MM.1S (cell line): Measurements from ENCODE around the gene PTGER2.

Experiments
- DNase-seq: peaks from one replicate; pipeline ENCODE4 v3.0.0-alpha.2; 2015
- H2AFZ ChIP-seq: fragments of 300-600 bp; sonication (generic); 2 replicates; pipeline ENCODE4 v1.6.0; 2016; ENCODE audit warnings: antibody characterized with exemption, low read length
- H3F3A ChIP-seq: fragments of 300-600 bp; sonication (generic); 2 replicates; pipeline ENCODE4 v1.6.1; 2016; ENCODE audit warnings: mild to moderate bottlenecking, antibody characterized with exemption, low read length, moderate library complexity, mixed read lengths; ENCODE audit not compliant: insufficient read depth
- H3K27ac ChIP-seq: fragments of 300-600 bp; sonication (generic); 2 replicates; pipeline ENCODE4 v1.5.1; 2016; ENCODE audit warnings: mild to moderate bottlenecking, low read length
- H3K27me3 ChIP-seq: fragments of 300-600 bp; sonication (generic); replicated peaks from 2 replicates; pipeline ENCODE4 v1.6.0; 2016; ENCODE audit warnings: low read length; ENCODE audit not compliant: insufficient read depth
- H3K36me3 ChIP-seq: fragments of 300-600 bp; sonication (generic); replicated peaks from 2 replicates; pipeline ENCODE4 v1.6.1; 2016; ENCODE audit warnings: mild to moderate bottlenecking, low read length, mixed read lengths; ENCODE audit not compliant: insufficient read depth
- H3K4me1 ChIP-seq: fragments of 300-600 bp; sonication (generic); 2 replicates; pipeline ENCODE4 v1.6.1; 2016; ENCODE audit warnings: low read length, mixed read lengths
- H3K4me2 ChIP-seq: fragments of 300-600 bp; sonication (generic); 2 replicates; pipeline ENCODE4 v1.6.0; 2016; ENCODE audit warnings: low read depth, low read length
- H3K4me3 ChIP-seq: fragments of 300-600 bp; sonication (generic); 2 replicates; pipeline ENCODE4 v1.5.1; 2016; ENCODE audit warnings: low read length, mixed read lengths
- H3K79me2 ChIP-seq: fragments of 300-600 bp; sonication (generic); 2 replicates; pipeline ENCODE4 v1.6.1; 2016; ENCODE audit warnings: mixed run types, low read length, mixed read lengths
- H3K9ac ChIP-seq: fragments of 300-600 bp; sonication (generic); 2 replicates; pipeline ENCODE4 v1.6.1; 2016; ENCODE audit warnings: low read length, mixed read lengths
- H3K9me2 ChIP-seq: fragments of 300-600 bp; sonication (generic); replicated peaks from 2 replicates; pipeline ENCODE4 v1.6.1; 2016; ENCODE audit warnings: mild to moderate bottlenecking, low read length, mixed read lengths; ENCODE audit not compliant: insufficient read depth
- H3K9me3 ChIP-seq: fragments of 300-600 bp; sonication (generic); replicated peaks from 2 replicates; pipeline ENCODE4 v1.6.1; 2016; ENCODE audit warnings: mild to moderate bottlenecking, low read length, mixed read lengths; ENCODE audit not compliant: insufficient read depth
- H4K20me1 ChIP-seq: fragments of 300-600 bp; sonication (generic); 2 replicates; pipeline ENCODE4 v1.6.1; 2016; ENCODE audit warnings: mild to moderate bottlenecking, low read length, moderate library complexity, mixed read lengths; ENCODE audit not compliant: insufficient read depth
- EZH2 ChIP-seq: fragments of 300-600 bp; sonication (generic); optimal IDR thresholded peaks from 2 replicates; pipeline ENCODE3; 2017; ENCODE audit warnings: low read depth, mild to moderate bottlenecking, antibody characterized with exemption, low read length, mixed read lengths
- EZH2phosphoT487 ChIP-seq: fragments of 300-600 bp; sonication (generic); IDR thresholded peaks from 2 replicates; pipeline ENCODE4 v1.6.1; 2018; ENCODE audit warnings: antibody characterized with exemption, low read length
- TF ChIP-seq, protein P1 (sequence below): fragments of 300-600 bp; sonication (generic); IDR thresholded peaks from 2 replicates; pipeline ENCODE4 v1.5.1; 2016; ENCODE audit warnings: antibody characterized with exemption, low read length, mixed read lengths

The PTGER2 gene

DNA sequence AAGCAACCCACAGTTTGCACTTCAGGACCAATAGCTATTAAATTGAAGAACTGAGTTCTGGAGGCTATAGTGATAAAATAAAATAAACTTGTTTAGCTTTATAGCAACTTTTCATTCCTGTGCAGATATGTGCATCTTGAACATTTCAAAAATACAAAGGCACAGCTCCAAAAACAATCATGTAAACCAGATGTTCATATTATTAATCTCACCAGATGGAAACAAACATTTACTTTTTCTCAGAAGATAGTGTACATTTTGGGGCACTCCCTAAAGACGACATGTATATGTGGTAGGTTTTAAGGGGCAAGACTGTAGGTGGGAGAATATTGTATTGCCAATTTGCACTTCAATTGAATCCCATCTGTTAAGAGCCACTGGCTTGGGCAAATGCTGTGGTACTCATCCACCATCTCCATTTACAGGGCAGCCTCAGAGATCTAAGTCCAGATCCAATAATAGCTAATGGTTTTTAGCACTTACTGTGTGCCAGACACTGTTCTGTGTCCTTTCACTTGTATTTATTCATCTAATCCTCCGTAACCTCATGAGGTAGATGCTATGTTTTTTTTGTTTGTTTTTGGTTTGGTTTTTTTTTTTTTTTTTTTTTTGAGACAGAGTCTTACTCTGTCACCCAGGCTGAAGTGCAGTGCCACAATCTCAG, 49.1 kb downstream of the PTGER2 start:
- Histone ChIP-seq H3K27ac (no peak overlapping the region), H3K9me2 (no peaks in the 10 kb centered on the region), H3K9me3 (no peaks in the 10 kb centered on the region), H3K9ac (no peak overlapping the region), H3F3A (no peaks in the 10 kb centered on the region), H3K4me1 (no peaks in the 10 kb centered on the region), H3K79me2 (no peaks in the 10 kb centered on the region), H3K4me2 (no peak overlapping the region), H2AFZ (no peak overlapping the region), H3K4me3 (no peak overlapping the region), H4K20me1 (no peaks in the 10 kb centered on the region), H3K36me3 (no peaks in the 10 kb centered on the region), H3K27me3 (no peaks in the 10 kb centered on the region)
- no peak for DNase-seq
- TF ChIP-seq EZH2 (no peak), EZH2phosphoT487 (no peak)
- TF ChIP-seq, protein P1, sequence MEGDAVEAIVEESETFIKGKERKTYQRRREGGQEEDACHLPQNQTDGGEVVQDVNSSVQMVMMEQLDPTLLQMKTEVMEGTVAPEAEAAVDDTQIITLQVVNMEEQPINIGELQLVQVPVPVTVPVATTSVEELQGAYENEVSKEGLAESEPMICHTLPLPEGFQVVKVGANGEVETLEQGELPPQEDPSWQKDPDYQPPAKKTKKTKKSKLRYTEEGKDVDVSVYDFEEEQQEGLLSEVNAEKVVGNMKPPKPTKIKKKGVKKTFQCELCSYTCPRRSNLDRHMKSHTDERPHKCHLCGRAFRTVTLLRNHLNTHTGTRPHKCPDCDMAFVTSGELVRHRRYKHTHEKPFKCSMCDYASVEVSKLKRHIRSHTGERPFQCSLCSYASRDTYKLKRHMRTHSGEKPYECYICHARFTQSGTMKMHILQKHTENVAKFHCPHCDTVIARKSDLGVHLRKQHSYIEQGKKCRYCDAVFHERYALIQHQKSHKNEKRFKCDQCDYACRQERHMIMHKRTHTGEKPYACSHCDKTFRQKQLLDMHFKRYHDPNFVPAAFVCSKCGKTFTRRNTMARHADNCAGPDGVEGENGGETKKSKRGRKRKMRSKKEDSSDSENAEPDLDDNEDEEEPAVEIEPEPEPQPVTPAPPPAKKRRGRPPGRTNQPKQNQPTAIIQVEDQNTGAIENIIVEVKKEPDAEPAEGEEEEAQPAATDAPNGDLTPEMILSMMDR, result no peak

DNA sequence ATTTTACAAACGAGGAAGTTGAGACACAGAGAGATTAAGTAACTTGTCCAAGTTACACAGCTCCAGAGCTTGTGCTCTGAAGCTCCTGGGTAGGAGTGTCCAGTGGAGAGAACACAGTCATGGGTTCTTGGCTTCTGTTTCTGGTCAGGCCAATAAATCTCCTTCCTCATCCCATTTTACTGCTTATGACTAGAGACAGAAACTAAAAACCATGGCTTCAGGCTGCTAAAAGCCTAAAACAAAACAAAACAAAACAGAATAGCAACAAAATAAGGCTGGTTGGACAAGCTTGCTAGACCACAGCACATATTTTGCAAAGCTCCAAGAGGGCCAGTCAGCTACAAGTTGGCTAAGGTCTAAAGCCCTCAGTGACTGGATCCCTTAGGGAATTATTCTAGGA, 49.8 kb downstream of the PTGER2 start:
- no peak overlapping the region for H3K4me3 ChIP-seq
- no peaks in the 10 kb centered on the region for H3F3A ChIP-seq
- no peak for DNase-seq
- H3K9me2 ChIP-seq, result no peaks in the 10 kb centered on the region
- no peak overlapping the region for H3K27ac ChIP-seq
- H3K27me3 ChIP-seq, result no peaks in the 10 kb centered on the region
- H3K36me3 ChIP-seq, result no peaks in the 10 kb centered on the region
- no peak overlapping the region for H3K9ac ChIP-seq
- H4K20me1 ChIP-seq, result no peaks in the 10 kb centered on the region
- no peaks in the 10 kb centered on the region for H3K9me3 ChIP-seq
- no peaks in the 10 kb centered on the region for H3K79me2 ChIP-seq
- H3K4me1 ChIP-seq, result no peaks in the 10 kb centered on the region
- H3K4me2 ChIP-seq, result no peak overlapping the region
- TF ChIP-seq, protein P1, result no peak
- no peak for TF ChIP-seq EZH2
- TF ChIP-seq EZH2phosphoT487, result no peak
- H2AFZ ChIP-seq, result no peak overlapping the region

DNA sequence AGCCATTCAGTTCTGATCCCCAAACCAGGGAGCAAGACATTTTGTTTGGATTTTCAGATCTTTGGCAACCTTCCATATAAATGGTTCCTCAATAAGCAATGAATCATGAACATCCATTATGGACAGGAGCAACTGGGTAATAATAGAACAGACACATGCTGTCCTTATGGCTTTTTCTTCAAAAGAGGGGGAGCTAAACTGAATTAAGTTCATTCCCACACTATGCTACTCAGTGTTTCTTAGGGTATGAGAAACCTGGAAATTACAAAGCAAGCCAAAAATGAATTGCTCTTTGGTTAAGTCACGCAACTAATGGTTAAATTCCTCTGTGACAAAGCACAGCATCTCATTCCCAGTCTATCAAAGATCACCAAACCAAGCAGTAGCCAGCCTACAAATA, 51.0 kb downstream of the PTGER2 start:
- no peaks in the 10 kb centered on the region for H4K20me1 ChIP-seq

More for the DNA sequence above, 51.0 kb downstream of the PTGER2 start:
- Histone ChIP-seq H3F3A (no peaks in the 10 kb centered on the region), H2AFZ (no peak overlapping the region), H3K4me2 (no peak overlapping the region), H3K9me3 (no peaks in the 10 kb centered on the region), H3K27ac (no peak overlapping the region), H3K4me1 (no peaks in the 10 kb centered on the region), H3K4me3 (no peak overlapping the region), H3K27me3 (no peaks in the 10 kb centered on the region), H3K36me3 (no peaks in the 10 kb centered on the region), H3K9me2 (no peaks in the 10 kb centered on the region), H3K79me2 (no peaks in the 10 kb centered on the region), H3K9ac (no peak overlapping the region)
- TF ChIP-seq, protein P1, result no peak
- TF ChIP-seq EZH2phosphoT487 (no peak), EZH2 (no peak)
- no peak for DNase-seq
